Panc1 (cell line): Measurements from ENCODE around the gene SLC35E3. TPM values are rescaled to one million over a fixed set of nuclear protein-coding genes. Genes with fewer than 3 reads are reported as not detected.

Source experiments
- ATAC-seq: fragments of 200-7000 bp; cut with Tn5 transposase; 2 replicates; pipeline ENCODE4 v1.9.1; 2020; ENCODE audit warnings: mild to moderate bottlenecking, moderate library complexity
- BruUV-seq: library from RNA; stranded (reverse); fragments of 400-500 nt; replicated peaks from 2 replicates; lab custom pipeline; 2021; lab: Mats Ljungman, UMichigan
- CTCF ChIA-PET: fragments of 300-600 bp; sonication (Branson Sonifier 250); formaldehyde crosslinking; loops from one replicate; lab custom pipeline; 2022; ENCODE audit warnings: antibody characterized with exemption; lab: Charles Lee
- POLR2A ChIA-PET: fragments of 300-600 bp; sonication (Branson Sonifier 250); formaldehyde crosslinking; loops from one replicate; lab custom pipeline; 2022; ENCODE audit warnings: antibody characterized with exemption; lab: Charles Lee
- DNase-seq: peaks from one replicate; pipeline ENCODE4 v3.0.0-alpha.2; 2010; ENCODE audit warnings: low read depth, low spot score
- H3K27ac ChIP-seq: 2 replicates; pipeline ENCODE4 v1.5.1; 2011; ENCODE audit warnings: mild to moderate bottlenecking, low read length, inconsistent platforms
- H3K27me3 ChIP-seq: fragments of 200-500 bp; sonication (Bioruptor generic); 2 replicates; pipeline ENCODE4 v1.6.0; 2014; ENCODE audit warnings: low read length, inconsistent platforms; ENCODE audit not compliant: control insufficient read depth, insufficient read depth
- H3K36me3 ChIP-seq: fragments of 200-500 bp; sonication (Bioruptor generic); 2 replicates; pipeline ENCODE4 v1.5.1; 2014; ENCODE audit warnings: inconsistent platforms, mild to moderate bottlenecking, low read length, moderate library complexity; ENCODE audit not compliant: control insufficient read depth, insufficient read depth
- H3K4me1 ChIP-seq: 2 replicates; pipeline ENCODE4 v1.5.1; 2011; ENCODE audit warnings: inconsistent platforms, mild to moderate bottlenecking, low read length, moderate library complexity; ENCODE audit not compliant: control insufficient read depth, insufficient read depth
- H3K4me3 ChIP-seq, 2 experiments: 2 replicates each; pipeline ENCODE4 v1.5.1; 2011 to 2012; ENCODE audit warnings: low read depth in 2 of 2, low read length in 2 of 2, mild to moderate bottlenecking in 2 of 2, inconsistent platforms in 1 of 2, moderate library complexity in 1 of 2
- H3K9me3 ChIP-seq: fragments of 200-500 bp; sonication (Bioruptor generic); 2 replicates; pipeline ENCODE4 v1.5.1; 2014; ENCODE audit warnings: low read depth, mild to moderate bottlenecking, inconsistent platforms, low read length, moderate library complexity; ENCODE audit not compliant: control insufficient read depth, insufficient read depth
- POLR2AphosphoS5 ChIP-seq: IDR thresholded peaks from 2 replicates; pipeline ENCODE4 v1.6.1; 2012; ENCODE audit warnings: mild to moderate bottlenecking, low read depth, low read length, moderate library complexity
- SIN3A ChIP-seq: IDR thresholded peaks from 2 replicates; pipeline ENCODE4 v1.6.1; 2012; ENCODE audit warnings: low read depth, mild to moderate bottlenecking, low read length, moderate library complexity, borderline replicate concordance; ENCODE audit not compliant: insufficient read depth
- TCF7L2 ChIP-seq: IDR thresholded peaks from 2 replicates; pipeline ENCODE4 v1.6.1; 2011; ENCODE audit warnings: mild to moderate bottlenecking, low read depth, low read length, inconsistent platforms
- in situ Hi-C: cut with HindIII; loops from 2 replicates; pipeline ENCODE4 v1.10.0; 2016; ENCODE audit warnings: low sequenced_read_pairs, low pct_unique_long_range_greater_than_20kb
- intact Hi-C: fragments of 100-400 bp; cut with micrococcal nuclease; formaldehyde crosslinking; loops from one replicate; pipeline ENCODE4 v1.10.0; 2022; ENCODE audit not compliant: unreplicated experiment
- total RNA-seq: library from RNA; stranded (reverse); gene quantifications from one replicate; pipeline ENCODE4 v1.2.1, GENCODE V29; 2021; ENCODE audit not compliant: unreplicated experiment
- TF ChIP-seq, protein P1 (sequence below), 2 experiments: IDR thresholded peaks; 2 replicates each; pipeline ENCODE4 v1.6.1; 2011 to 2012; ENCODE audit warnings: low read depth in 2 of 2, control low read depth in 1 of 2, low read length in 1 of 2, mild to moderate bottlenecking in 1 of 2, moderate library complexity in 1 of 2; ENCODE audit not compliant: insufficient read depth in 1 of 2
- TF ChIP-seq, protein P2 (sequence below): fragments of 450-650 bp; IDR thresholded peaks from 2 replicates; pipeline ENCODE4 v1.5.1; 2017; ENCODE audit warnings: mild to moderate bottlenecking

SLC35E3 gene
- total RNA-seq, 1 experiment from 2014 or later = 15.9 TPM

DNA sequence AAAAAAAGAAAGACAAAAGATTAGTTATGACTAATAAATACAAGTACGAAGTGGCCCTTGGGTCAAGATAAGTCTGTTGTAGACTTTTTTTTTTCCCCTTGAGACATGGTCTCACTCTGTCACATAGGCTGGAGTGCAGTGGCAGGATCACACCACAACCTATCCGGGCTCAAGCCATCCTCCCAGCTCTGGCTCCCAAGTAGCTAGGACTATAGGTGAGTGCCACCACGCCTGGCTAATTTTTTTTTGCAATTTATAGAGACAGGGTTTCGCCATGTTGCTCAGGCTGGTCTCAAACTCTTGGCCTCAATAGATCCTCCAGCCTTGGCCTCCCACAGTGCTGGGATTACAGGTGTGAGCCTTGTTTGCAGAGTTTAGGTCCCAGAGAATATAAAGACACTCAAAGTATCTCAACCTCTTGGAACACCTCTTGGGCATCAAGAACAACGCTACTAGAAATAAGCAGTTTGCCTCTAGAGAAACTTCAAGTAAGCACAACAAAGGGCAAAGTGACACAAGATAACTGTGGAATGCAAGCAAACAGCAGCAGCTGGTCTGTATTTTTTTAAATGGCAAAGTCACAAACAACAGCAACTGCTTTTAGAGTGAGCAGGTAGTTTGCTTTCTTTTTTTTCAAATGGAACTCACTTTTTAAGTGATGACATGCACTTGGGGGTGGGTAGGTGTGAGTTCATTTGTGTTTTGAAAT lies 58.1 kb downstream of the SLC35E3 start:
- BruUV-seq = no TSS peak
- peaks cover 6% of the 10 kb centered on the region; the same call in 1 of the 2 replicates for H3K4me1 ChIP-seq
- no peaks in the 10 kb centered on the region for H3K9me3 ChIP-seq
- no peak overlapping the region for H3K27ac ChIP-seq
- in situ Hi-C loops (no loop called here), intact Hi-C loops (no loop called here)
- H3K36me3 ChIP-seq = peaks cover 2% of the 10 kb centered on the region; the same call in 1 of the 2 replicates
- ChIA-PET POLR2A (interaction anchor here (0.6 kb wide), 1 partner anchor 134 kb away, joined by 7 read pairs; no protein-coding TSS in a partner anchor), CTCF (no interaction called here)
- H3K27me3 ChIP-seq = no peaks in the 10 kb centered on the region
- TF ChIP-seq TCF7L2 = no peak
- no peak overlapping the region for H3K4me3 ChIP-seq
- ATAC-seq (no peak), DNase-seq (no peak)

DNA sequence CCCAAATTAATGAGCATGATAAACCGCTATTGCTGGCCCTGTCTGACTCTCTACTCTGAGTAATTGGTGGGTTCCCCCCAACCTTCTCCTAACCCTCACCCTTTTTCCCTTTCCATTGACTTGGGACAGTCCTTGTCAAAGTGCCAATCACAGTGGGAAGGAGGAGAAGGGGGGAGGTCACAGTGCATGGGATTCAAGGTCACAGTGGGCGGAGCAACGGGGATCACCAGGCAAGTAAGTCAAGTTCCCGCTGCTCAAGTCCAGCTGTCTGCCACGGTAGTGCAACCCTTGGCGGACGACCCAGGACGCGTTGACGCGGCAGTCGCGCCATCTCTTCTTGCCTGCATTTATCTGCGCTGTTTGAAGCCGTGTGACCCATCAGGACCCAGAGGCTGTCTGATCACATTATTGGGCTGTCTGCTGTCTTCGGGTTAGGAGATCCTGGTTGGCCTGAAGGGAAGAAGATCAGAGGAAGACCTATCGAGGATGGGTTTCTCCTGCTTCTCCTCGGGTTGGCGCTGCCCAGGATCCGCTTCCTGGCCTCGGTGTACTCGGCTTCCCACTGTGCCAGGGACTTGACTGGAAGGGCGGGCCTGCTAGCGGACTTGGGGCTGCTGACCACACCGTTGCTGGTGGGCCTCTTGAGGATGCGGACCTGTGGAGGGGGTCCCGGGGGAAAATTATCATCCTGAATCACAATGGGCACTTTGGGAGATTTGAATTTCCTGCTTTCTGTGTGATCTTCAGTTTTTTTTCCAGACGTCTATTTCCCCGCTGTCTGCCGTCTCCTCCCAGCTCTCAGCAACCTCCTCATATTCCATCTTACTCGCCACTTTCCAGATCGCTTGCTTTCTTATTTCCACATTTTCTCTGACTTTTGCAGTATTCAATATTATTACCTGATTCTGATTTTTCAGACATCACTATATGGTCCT lies 58.9 kb downstream of the SLC35E3 start:
- Histone ChIP-seq H3K4me3 (no peak overlapping the region), H3K27ac (peak overlapping the region; percentile 94; the same call in 1 of the 2 replicates), H3K9me3 (no peaks in the 10 kb centered on the region), H3K4me1 (peaks cover 6% of the 10 kb centered on the region; the same call in 1 of the 2 replicates), H3K27me3 (no peaks in the 10 kb centered on the region), H3K36me3 (peaks cover 9% of the 10 kb centered on the region)
- no TSS peak for BruUV-seq
- DNase-seq = no peak
- ChIA-PET POLR2A (no interaction called here), CTCF (no interaction called here)
- no peak for ATAC-seq
- intact Hi-C loops (no loop called here), in situ Hi-C loops (no loop called here)
- TF ChIP-seq SIN3A (no peak), POLR2AphosphoS5 (no peak), TCF7L2 (no peak)
- TF ChIP-seq, protein P1, sequence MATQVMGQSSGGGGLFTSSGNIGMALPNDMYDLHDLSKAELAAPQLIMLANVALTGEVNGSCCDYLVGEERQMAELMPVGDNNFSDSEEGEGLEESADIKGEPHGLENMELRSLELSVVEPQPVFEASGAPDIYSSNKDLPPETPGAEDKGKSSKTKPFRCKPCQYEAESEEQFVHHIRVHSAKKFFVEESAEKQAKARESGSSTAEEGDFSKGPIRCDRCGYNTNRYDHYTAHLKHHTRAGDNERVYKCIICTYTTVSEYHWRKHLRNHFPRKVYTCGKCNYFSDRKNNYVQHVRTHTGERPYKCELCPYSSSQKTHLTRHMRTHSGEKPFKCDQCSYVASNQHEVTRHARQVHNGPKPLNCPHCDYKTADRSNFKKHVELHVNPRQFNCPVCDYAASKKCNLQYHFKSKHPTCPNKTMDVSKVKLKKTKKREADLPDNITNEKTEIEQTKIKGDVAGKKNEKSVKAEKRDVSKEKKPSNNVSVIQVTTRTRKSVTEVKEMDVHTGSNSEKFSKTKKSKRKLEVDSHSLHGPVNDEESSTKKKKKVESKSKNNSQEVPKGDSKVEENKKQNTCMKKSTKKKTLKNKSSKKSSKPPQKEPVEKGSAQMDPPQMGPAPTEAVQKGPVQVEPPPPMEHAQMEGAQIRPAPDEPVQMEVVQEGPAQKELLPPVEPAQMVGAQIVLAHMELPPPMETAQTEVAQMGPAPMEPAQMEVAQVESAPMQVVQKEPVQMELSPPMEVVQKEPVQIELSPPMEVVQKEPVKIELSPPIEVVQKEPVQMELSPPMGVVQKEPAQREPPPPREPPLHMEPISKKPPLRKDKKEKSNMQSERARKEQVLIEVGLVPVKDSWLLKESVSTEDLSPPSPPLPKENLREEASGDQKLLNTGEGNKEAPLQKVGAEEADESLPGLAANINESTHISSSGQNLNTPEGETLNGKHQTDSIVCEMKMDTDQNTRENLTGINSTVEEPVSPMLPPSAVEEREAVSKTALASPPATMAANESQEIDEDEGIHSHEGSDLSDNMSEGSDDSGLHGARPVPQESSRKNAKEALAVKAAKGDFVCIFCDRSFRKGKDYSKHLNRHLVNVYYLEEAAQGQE (IDR thresholded peaks at IDR 0.05; ENCODE audit: insufficient read depth in 1 of 2, low read depth in 2 of 2, low read length in 1 of 2) = no peak
- TF ChIP-seq, protein P2, sequence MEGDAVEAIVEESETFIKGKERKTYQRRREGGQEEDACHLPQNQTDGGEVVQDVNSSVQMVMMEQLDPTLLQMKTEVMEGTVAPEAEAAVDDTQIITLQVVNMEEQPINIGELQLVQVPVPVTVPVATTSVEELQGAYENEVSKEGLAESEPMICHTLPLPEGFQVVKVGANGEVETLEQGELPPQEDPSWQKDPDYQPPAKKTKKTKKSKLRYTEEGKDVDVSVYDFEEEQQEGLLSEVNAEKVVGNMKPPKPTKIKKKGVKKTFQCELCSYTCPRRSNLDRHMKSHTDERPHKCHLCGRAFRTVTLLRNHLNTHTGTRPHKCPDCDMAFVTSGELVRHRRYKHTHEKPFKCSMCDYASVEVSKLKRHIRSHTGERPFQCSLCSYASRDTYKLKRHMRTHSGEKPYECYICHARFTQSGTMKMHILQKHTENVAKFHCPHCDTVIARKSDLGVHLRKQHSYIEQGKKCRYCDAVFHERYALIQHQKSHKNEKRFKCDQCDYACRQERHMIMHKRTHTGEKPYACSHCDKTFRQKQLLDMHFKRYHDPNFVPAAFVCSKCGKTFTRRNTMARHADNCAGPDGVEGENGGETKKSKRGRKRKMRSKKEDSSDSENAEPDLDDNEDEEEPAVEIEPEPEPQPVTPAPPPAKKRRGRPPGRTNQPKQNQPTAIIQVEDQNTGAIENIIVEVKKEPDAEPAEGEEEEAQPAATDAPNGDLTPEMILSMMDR = no peak
